Keratinocyte (primary cell): ENCODE results near the gene CAMKMT.

Experiments used
- CTCF ChIP-seq, 3 experiments: IDR thresholded peaks in 1 of 3; conservative IDR thresholded peaks in 1 of 3; optimal IDR thresholded peaks in 1 of 3; 2 replicates in 2 of 3; 3 replicates in 1 of 3; pipeline versions ENCODE3 to v1.5.1; 2011; ENCODE audit warnings: low read length in 3 of 3, mild to moderate bottlenecking in 3 of 3, moderate library complexity in 2 of 3, control low read depth in 1 of 3, inconsistent platforms in 1 of 3; ENCODE audit not compliant: insufficient read depth in 2 of 3; ENCODE audit errors: extremely low read depth in 1 of 3
- EZH2 ChIP-seq: IDR thresholded peaks from one replicate; pipeline ENCODE4 v1.6.1; 2012; ENCODE audit warnings: inconsistent platforms, mild to moderate bottlenecking, low read length, moderate library complexity

DNA sequence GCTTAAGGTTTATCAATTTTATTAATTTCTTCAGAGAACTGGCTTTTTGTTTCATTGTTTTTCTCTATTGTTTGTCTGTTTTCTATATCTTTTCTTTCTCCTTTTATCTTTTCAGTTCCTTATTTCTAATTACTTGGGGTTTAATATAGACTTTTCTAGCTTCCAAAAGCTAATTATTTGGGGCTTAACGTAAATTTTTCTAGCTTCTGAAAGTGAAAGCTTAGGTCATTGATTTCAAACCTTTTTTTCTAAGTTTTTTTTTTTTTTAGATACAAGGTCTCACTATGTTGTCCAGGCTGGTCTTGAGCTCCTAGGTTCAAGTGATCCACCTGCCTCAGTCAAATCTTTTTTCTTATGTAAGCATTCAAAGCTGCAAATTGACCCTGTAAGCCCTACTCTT, 266.6 kb downstream of the CAMKMT start:
- TF ChIP-seq CTCF (optimal IDR thresholded peaks at IDR 0.05 in 1 of 3, IDR thresholded peaks at IDR 0.05 in 1 of 3, conservative IDR thresholded peaks at IDR 0.05 in 1 of 3; ENCODE audit: extremely low read depth in 1 of 3, insufficient read depth in 2 of 3, low read length in 3 of 3) (no peak), EZH2 (no peak)
